NCI-H146 (cell line): ENCODE results near the gene CENPX.

Source experiments
- DNase-seq: peaks from one replicate; lab custom pipeline; 2025; lab: John Stamatoyannopoulos, UW

Gene CENPX

DNA sequence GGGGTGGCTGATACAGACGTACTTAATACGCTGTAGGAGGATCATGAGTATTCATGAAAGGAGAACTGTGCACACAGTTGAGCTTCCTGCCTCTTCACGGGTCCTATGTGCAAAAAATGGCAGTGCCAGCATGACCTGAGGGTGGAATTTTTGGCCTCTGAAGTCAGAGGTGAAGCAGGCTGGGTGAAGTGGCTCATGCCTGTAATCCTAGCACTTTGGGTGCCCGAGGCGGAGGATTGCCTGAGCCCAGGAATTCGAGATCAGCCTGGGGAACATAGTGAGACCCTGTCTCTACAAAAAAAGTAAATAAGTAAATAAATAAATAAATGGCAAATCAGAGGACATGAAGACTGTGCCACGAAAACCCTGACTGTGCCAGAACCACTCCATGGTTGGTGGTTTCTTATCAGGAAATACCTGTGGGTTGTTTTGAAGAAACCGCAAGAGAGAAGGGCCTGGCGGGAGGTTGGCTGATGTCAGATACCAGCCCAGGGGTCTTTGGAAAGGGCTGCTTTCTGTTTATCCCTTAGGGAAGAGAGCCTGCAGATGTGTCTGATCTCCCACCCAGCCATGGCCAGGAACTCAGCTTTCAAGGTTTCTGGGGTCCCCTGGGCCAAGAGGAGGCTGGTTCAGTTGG is 41.9 kb downstream of the CENPX start:
- no peak for DNase-seq

- no peak for DNase-seq
These were observed 42.6 kb downstream of the CENPX start for GRCh38 chr17:81980122-81980521.

- DNase-seq: no peak
These were observed 44.0 kb downstream of the CENPX start for GRCh38 chr17:81978524-81979298.

DNA sequence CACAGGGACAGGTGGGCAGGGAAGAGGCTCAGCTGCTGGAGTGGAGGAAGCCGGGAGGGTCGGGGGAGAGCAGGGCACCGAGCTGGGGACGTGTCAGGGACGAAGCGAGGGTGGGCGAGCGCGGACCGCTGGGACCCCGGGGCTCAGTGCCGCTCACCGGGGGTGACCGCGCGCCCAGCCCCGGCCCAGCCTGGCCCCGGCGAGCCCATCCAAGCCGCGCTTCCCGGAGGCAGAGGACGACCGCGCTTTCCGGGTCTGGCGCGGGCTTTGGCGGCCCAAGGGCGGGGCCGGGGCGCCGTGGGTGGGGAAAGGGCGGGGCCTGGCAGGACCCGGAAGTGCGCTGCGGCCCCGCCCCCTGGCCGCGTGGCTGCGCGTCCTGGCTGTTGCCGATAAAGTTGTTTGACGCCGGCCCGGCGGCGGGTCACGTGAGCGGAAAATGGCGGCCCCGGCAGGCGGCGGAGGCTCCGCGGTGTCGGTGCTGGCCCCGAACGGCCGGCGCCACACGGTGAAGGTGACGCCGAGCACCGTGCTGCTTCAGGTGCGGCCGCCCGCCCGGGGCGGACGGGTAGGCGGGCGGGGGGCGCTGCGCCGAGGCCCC is 45.4 kb downstream of the CENPX start, which contains the start of gene ASPSCR1:
ASPSCR1 (plus strand) TSS at position 419 of the 598 bp plus-strand sequence; CDS start at position 437, 18 bp downstream.
- peak; percentile 84 for DNase-seq

GRCh38 chr17:81976332-81977210 is 46.1 kb downstream of the CENPX start:
- DNase-seq: peak; percentile 69

- no peak for DNase-seq
These were observed 49.2 kb downstream of the CENPX start for GRCh38 chr17:81973432-81973831.

GRCh38 chr17:81968850-81969812 is 53.5 kb downstream of the CENPX start:
- no peak for DNase-seq
